HL-60 (cell line): Measurements from ENCODE around the gene PLCE1.

Experiments
- DNase-seq, 2 experiments: peaks; one replicate each; pipeline ENCODE4 v3.0.0-alpha.2; 2010 to 2020; ENCODE audit warnings: low read depth in 1 of 2, low spot score in 1 of 2
- H3K27ac ChIP-seq: fragments of 250-450 bp; sonication (Bioruptor Pico); replicated peaks from 2 replicates; pipeline ENCODE4 v1.5.1; 2020; ENCODE audit warnings: mild to moderate bottlenecking, moderate library complexity
- H3K27me3 ChIP-seq: fragments of 250-450 bp; sonication (Bioruptor Pico); 2 replicates; pipeline ENCODE4 v1.5.1; 2021; ENCODE audit warnings: mild to moderate bottlenecking, moderate library complexity; ENCODE audit not compliant: insufficient read depth, poor library complexity, severe bottlenecking
- H3K4me3 ChIP-seq: replicated peaks from 2 replicates; pipeline ENCODE4 v1.5.1; 2011; ENCODE audit warnings: mild to moderate bottlenecking, control low read depth, low read length; ENCODE audit not compliant: insufficient read depth
- GABPA ChIP-seq: IDR thresholded peaks from 2 replicates; pipeline ENCODE4 v1.6.1; 2012; ENCODE audit warnings: low read depth
- POLR2AphosphoS5 ChIP-seq: IDR thresholded peaks from 2 replicates; pipeline ENCODE4 v1.6.1; 2012; ENCODE audit warnings: low read depth
- SPI1 ChIP-seq: IDR thresholded peaks from 2 replicates; pipeline ENCODE4 v1.6.1; 2012; ENCODE audit warnings: low read depth, mild to moderate bottlenecking, borderline replicate concordance
- TF ChIP-seq, protein P1 (sequence below): IDR thresholded peaks from 2 replicates; pipeline ENCODE4 v1.6.1; 2012; ENCODE audit warnings: low read depth; ENCODE audit not compliant: insufficient replicate concordance
- TF ChIP-seq, protein P2 (sequence below): IDR thresholded peaks from one replicate; pipeline ENCODE4 v1.5.1; 2011; ENCODE audit warnings: low read length, control low read depth, inconsistent platforms; ENCODE audit not compliant: insufficient read depth

The PLCE1 gene

DNA sequence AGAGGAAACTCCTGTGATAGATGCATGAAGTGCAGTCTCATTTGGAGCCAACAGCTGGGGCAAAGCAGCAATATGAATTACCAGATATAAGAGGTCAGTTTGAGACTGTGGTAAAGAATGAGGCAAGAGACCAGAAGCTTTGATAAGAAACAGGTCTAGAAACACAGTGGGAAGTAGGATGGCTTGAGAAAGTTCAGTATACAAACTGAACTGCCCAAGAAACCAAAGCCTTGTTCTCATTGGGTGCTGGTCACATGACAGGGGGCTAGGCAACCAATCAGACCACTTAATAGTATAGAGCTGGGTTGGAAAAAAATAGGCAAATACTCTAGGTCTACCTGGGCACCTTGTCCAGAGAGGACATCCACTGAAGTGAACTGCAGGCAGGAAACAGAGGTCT, 46.2 kb upstream of the PLCE1 start:
- Histone ChIP-seq H3K27me3 (peaks cover 5% of the 10 kb centered on the region), H3K4me3 (no peak overlapping the region), H3K27ac (no peak overlapping the region)
- no peak for TF ChIP-seq SPI1
- no peak for TF ChIP-seq GABPA
- TF ChIP-seq, protein P1, sequence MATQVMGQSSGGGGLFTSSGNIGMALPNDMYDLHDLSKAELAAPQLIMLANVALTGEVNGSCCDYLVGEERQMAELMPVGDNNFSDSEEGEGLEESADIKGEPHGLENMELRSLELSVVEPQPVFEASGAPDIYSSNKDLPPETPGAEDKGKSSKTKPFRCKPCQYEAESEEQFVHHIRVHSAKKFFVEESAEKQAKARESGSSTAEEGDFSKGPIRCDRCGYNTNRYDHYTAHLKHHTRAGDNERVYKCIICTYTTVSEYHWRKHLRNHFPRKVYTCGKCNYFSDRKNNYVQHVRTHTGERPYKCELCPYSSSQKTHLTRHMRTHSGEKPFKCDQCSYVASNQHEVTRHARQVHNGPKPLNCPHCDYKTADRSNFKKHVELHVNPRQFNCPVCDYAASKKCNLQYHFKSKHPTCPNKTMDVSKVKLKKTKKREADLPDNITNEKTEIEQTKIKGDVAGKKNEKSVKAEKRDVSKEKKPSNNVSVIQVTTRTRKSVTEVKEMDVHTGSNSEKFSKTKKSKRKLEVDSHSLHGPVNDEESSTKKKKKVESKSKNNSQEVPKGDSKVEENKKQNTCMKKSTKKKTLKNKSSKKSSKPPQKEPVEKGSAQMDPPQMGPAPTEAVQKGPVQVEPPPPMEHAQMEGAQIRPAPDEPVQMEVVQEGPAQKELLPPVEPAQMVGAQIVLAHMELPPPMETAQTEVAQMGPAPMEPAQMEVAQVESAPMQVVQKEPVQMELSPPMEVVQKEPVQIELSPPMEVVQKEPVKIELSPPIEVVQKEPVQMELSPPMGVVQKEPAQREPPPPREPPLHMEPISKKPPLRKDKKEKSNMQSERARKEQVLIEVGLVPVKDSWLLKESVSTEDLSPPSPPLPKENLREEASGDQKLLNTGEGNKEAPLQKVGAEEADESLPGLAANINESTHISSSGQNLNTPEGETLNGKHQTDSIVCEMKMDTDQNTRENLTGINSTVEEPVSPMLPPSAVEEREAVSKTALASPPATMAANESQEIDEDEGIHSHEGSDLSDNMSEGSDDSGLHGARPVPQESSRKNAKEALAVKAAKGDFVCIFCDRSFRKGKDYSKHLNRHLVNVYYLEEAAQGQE: no peak
- TF ChIP-seq POLR2AphosphoS5: no peak
- TF ChIP-seq, protein P2, sequence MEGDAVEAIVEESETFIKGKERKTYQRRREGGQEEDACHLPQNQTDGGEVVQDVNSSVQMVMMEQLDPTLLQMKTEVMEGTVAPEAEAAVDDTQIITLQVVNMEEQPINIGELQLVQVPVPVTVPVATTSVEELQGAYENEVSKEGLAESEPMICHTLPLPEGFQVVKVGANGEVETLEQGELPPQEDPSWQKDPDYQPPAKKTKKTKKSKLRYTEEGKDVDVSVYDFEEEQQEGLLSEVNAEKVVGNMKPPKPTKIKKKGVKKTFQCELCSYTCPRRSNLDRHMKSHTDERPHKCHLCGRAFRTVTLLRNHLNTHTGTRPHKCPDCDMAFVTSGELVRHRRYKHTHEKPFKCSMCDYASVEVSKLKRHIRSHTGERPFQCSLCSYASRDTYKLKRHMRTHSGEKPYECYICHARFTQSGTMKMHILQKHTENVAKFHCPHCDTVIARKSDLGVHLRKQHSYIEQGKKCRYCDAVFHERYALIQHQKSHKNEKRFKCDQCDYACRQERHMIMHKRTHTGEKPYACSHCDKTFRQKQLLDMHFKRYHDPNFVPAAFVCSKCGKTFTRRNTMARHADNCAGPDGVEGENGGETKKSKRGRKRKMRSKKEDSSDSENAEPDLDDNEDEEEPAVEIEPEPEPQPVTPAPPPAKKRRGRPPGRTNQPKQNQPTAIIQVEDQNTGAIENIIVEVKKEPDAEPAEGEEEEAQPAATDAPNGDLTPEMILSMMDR: no peak
- DNase-seq: no peak

DNA sequence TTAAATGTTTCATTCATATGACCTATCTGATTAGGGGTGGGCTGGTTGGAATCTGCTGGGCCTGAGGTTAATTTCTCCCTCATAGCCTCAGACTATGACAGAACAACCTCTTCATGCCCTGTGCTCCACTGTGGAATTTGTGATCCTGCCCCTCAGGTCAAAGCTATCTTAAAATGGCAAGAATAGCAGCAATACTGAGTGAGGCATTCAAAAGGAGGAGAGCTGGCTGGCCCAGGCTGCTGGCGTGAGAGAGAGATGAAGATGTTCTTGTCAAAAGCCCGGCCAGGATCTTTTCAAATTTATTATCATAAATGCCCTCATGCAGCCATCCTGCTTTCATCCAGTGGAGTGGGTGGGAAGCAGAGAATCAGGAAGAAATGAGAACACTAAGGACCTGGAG, 41.8 kb upstream of the PLCE1 start:
- Histone ChIP-seq H3K4me3 (no peak overlapping the region), H3K27ac (no peak overlapping the region), H3K27me3 (peaks cover 2% of the 10 kb centered on the region)
- TF ChIP-seq, protein P1: no peak
- TF ChIP-seq, protein P2: no peak
- no peak for TF ChIP-seq POLR2AphosphoS5
- no peak for TF ChIP-seq GABPA
- DNase-seq: no peak

DNA sequence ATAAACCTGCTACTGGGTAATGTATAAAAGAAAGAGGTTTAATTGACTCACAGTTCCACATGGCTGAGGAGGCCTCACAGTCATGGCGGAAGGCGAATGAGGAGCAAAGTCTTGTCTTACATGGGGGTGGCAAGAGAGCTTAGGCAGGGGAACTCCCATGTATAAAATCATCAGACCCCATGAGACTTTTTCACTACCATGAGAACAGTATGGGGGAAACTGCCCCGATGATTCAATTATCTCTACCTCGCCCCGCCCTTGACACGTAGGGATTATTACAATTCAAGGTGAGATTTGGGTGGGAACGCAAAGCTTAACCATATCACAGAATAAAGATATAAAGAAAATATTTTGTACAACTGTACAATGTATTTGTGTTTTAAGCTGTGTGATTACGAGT, 39.4 kb upstream of the PLCE1 start:
- H3K4me3 ChIP-seq: no peak overlapping the region
- H3K27me3 ChIP-seq: no peaks in the 10 kb centered on the region
- DNase-seq: no peak
- no peak overlapping the region for H3K27ac ChIP-seq
- TF ChIP-seq GABPA: no peak
- TF ChIP-seq SPI1: no peak
- TF ChIP-seq, protein P2: no peak
- TF ChIP-seq, protein P1: no peak
- no peak for TF ChIP-seq POLR2AphosphoS5
